Activated naive CD8-positive, alpha-beta T cell treated with anti-CD3 and anti-CD28 coated beads, Interleukin-2, amount 50 U/mL, for 24 hours (primary cell): Measurements from ENCODE around the gene SPTAN1.
"Not testable (repeated sequence)": the region's sequence is repeated elsewhere in the genome, so short reads cannot be mapped to it uniquely, and the experiment has no call there.

ENCODE experiments used
- ATAC-seq: fragments of 150-1000 bp; cut with Tn5 transposase; one replicate; pipeline ENCODE4 v1.10.0; 2021
- DNase-seq: peaks from one replicate; pipeline ENCODE4 v3.0.0; 2021
- H3K27ac Mint-ChIP-seq: one replicate; pipeline ENCODE4 v1.8.0; 2021; ENCODE audit warnings: mild to moderate bottlenecking, mixed read lengths
- H3K27me3 Mint-ChIP-seq: one replicate; pipeline ENCODE4 v1.8.0; 2021; ENCODE audit warnings: mixed read lengths
- H3K36me3 Mint-ChIP-seq: one replicate; pipeline ENCODE4 v1.8.0; 2021; ENCODE audit warnings: low read depth, mixed read lengths
- H3K4me1 Mint-ChIP-seq: one replicate; pipeline ENCODE4 v1.8.0; 2021; ENCODE audit warnings: mixed read lengths
- H3K4me3 Mint-ChIP-seq: one replicate; pipeline ENCODE4 v1.8.0; 2021; ENCODE audit warnings: mild to moderate bottlenecking, moderate library complexity, mixed read lengths
- H3K9me3 Mint-ChIP-seq: one replicate; pipeline ENCODE4 v1.8.0; 2021; ENCODE audit warnings: mixed read lengths

Gene SPTAN1

GRCh38 chr9:128558431-128559310 lies 6.3 kb downstream of the SPTAN1 start:
- ATAC-seq (peak; percentile 93), DNase-seq (peak; percentile 77)
- no peaks in the 10 kb centered on the region for H3K9me3 Mint-ChIP-seq
- H3K4me1 Mint-ChIP-seq, result peaks cover 17% of the 10 kb centered on the region
- H3K4me3 Mint-ChIP-seq, result peak overlapping the region; percentile 45
- peaks cover 8% of the 10 kb centered on the region for H3K36me3 Mint-ChIP-seq
- H3K27me3 Mint-ChIP-seq, result no peaks in the 10 kb centered on the region
- H3K27ac Mint-ChIP-seq, result peak overlapping the region; percentile 79

- H3K9me3 Mint-ChIP-seq, result no peaks in the 10 kb centered on the region
- H3K4me3 Mint-ChIP-seq, result no peak overlapping the region
- peaks cover 21% of the 10 kb centered on the region for H3K36me3 Mint-ChIP-seq
- H3K27me3 Mint-ChIP-seq, result no peaks in the 10 kb centered on the region
- peak overlapping the region; percentile 2 for H3K27ac Mint-ChIP-seq
- DNase-seq (no peak), ATAC-seq (no peak)
- peaks cover 4% of the 10 kb centered on the region for H3K4me1 Mint-ChIP-seq
These were observed 13.2 kb downstream of the SPTAN1 start for GRCh38 chr9:128565578-128565977.

- Mint-ChIP-seq H3K27ac (no peak overlapping the region), H3K4me3 (no peak overlapping the region), H3K36me3 (peaks cover 23% of the 10 kb centered on the region), H3K9me3 (no peaks in the 10 kb centered on the region), H3K4me1 (peaks cover 7% of the 10 kb centered on the region), H3K27me3 (no peaks in the 10 kb centered on the region)
- ATAC-seq (no peak), DNase-seq (no peak)
These were observed 16.2 kb downstream of the SPTAN1 start for GRCh38 chr9:128568470-128569078.

GRCh38 chr9:128575469-128575868 lies 23.1 kb downstream of the SPTAN1 start:
- DNase-seq (no peak), ATAC-seq (no peak)
- peaks cover 45% of the 10 kb centered on the region for H3K36me3 Mint-ChIP-seq
- peaks cover 5% of the 10 kb centered on the region for H3K4me1 Mint-ChIP-seq
- H3K4me3 Mint-ChIP-seq, result no peak overlapping the region
- H3K27me3 Mint-ChIP-seq, result no peaks in the 10 kb centered on the region
- H3K9me3 Mint-ChIP-seq, result no peaks in the 10 kb centered on the region
- H3K27ac Mint-ChIP-seq, result no peak overlapping the region

GRCh38 chr9:128575916-128576315 lies 23.5 kb downstream of the SPTAN1 start:
- DNase-seq (no peak), ATAC-seq (no peak)
- H3K27me3 Mint-ChIP-seq, result no peaks in the 10 kb centered on the region
- no peaks in the 10 kb centered on the region for H3K9me3 Mint-ChIP-seq
- no peak overlapping the region for H3K4me3 Mint-ChIP-seq
- H3K4me1 Mint-ChIP-seq, result peaks cover 5% of the 10 kb centered on the region
- H3K36me3 Mint-ChIP-seq, result peaks cover 45% of the 10 kb centered on the region
- no peak overlapping the region for H3K27ac Mint-ChIP-seq

- ATAC-seq (no peak), DNase-seq (no peak)
- Mint-ChIP-seq H3K9me3 (no peaks in the 10 kb centered on the region), H3K27ac (no peak overlapping the region), H3K4me3 (no peak overlapping the region), H3K36me3 (peaks cover 50% of the 10 kb centered on the region), H3K4me1 (peaks cover 3% of the 10 kb centered on the region), H3K27me3 (no peaks in the 10 kb centered on the region)
These were observed 24.8 kb downstream of the SPTAN1 start for GRCh38 chr9:128577206-128577605.

- H3K27ac Mint-ChIP-seq, result no peak overlapping the region
- H3K36me3 Mint-ChIP-seq, result peaks cover 61% of the 10 kb centered on the region
These were observed 26.8 kb downstream of the SPTAN1 start for GRCh38 chr9:128579194-128579593.

GRCh38 chr9:128580731-128581130 lies 28.3 kb downstream of the SPTAN1 start:
- H3K4me3 Mint-ChIP-seq, result no peak overlapping the region
- H3K27me3 Mint-ChIP-seq, result no peaks in the 10 kb centered on the region
- ATAC-seq (no peak), DNase-seq (no peak)
- H3K36me3 Mint-ChIP-seq, result peaks cover 62% of the 10 kb centered on the region
- no peaks in the 10 kb centered on the region for H3K9me3 Mint-ChIP-seq
- H3K27ac Mint-ChIP-seq, result no peak overlapping the region
- H3K4me1 Mint-ChIP-seq, result no peaks in the 10 kb centered on the region

More at GRCh38 chr9:128579194-128579593, 26.8 kb downstream of the SPTAN1 start:
- DNase-seq (no peak), ATAC-seq (no peak)
- no peaks in the 10 kb centered on the region for H3K4me1 Mint-ChIP-seq
- H3K27me3 Mint-ChIP-seq, result no peaks in the 10 kb centered on the region
- H3K9me3 Mint-ChIP-seq, result no peaks in the 10 kb centered on the region
- no peak overlapping the region for H3K4me3 Mint-ChIP-seq

- DNase-seq, H3K4me1 Mint-ChIP-seq: not testable (repeated sequence)
These were observed 32.8 kb downstream of the SPTAN1 start for GRCh38 chr9:128585155-128585554.

GRCh38 chr9:128586934-128587333 lies 34.5 kb downstream of the SPTAN1 start:
- H3K9me3 Mint-ChIP-seq, DNase-seq, H3K27me3 Mint-ChIP-seq, H3K4me3 Mint-ChIP-seq, ATAC-seq, H3K4me1 Mint-ChIP-seq: not testable (repeated sequence)
- Mint-ChIP-seq H3K36me3 (peaks cover 64% of the 10 kb centered on the region), H3K27ac (peak overlapping the region; percentile 78)

More at GRCh38 chr9:128585155-128585554, 32.8 kb downstream of the SPTAN1 start:
- not testable (repeated sequence) for H3K4me3 Mint-ChIP-seq, H3K9me3 Mint-ChIP-seq, H3K27ac Mint-ChIP-seq, ATAC-seq, H3K27me3 Mint-ChIP-seq
- peaks cover 61% of the 10 kb centered on the region for H3K36me3 Mint-ChIP-seq

- H3K36me3 Mint-ChIP-seq, result peaks cover 63% of the 10 kb centered on the region
- H3K4me3 Mint-ChIP-seq, result no peak overlapping the region
- DNase-seq, result peak; percentile 37
- H3K27ac Mint-ChIP-seq, result peak overlapping the region; percentile 78
- H3K27me3 Mint-ChIP-seq, result no peaks in the 10 kb centered on the region
- H3K4me1 Mint-ChIP-seq, result peaks cover 9% of the 10 kb centered on the region
- ATAC-seq, result peak; percentile 91
- no peaks in the 10 kb centered on the region for H3K9me3 Mint-ChIP-seq
These were observed 35.1 kb downstream of the SPTAN1 start for GRCh38 chr9:128587453-128587852.

GRCh38 chr9:128588581-128589233 lies 36.3 kb downstream of the SPTAN1 start:
- peaks cover 56% of the 10 kb centered on the region for H3K36me3 Mint-ChIP-seq
- no peak overlapping the region for H3K4me3 Mint-ChIP-seq
- ATAC-seq (no peak), DNase-seq (no peak)
- H3K4me1 Mint-ChIP-seq, result peaks cover 9% of the 10 kb centered on the region
- H3K9me3 Mint-ChIP-seq, result no peaks in the 10 kb centered on the region
- no peaks in the 10 kb centered on the region for H3K27me3 Mint-ChIP-seq
- H3K27ac Mint-ChIP-seq, result peak overlapping the region; percentile 54

GRCh38 chr9:128593039-128593438 lies 40.7 kb downstream of the SPTAN1 start:
- ATAC-seq, result no peak
- H3K36me3 Mint-ChIP-seq, result peaks cover 38% of the 10 kb centered on the region

GRCh38 chr9:128593856-128594255 lies 41.5 kb downstream of the SPTAN1 start:
- no peaks in the 10 kb centered on the region for H3K9me3 Mint-ChIP-seq

More at GRCh38 chr9:128593039-128593438, 40.7 kb downstream of the SPTAN1 start:
- no peak overlapping the region for H3K4me3 Mint-ChIP-seq
- H3K27me3 Mint-ChIP-seq, result no peaks in the 10 kb centered on the region
- H3K27ac Mint-ChIP-seq, result no peak overlapping the region
- no peaks in the 10 kb centered on the region for H3K9me3 Mint-ChIP-seq
- peaks cover 2% of the 10 kb centered on the region for H3K4me1 Mint-ChIP-seq
- no peak for DNase-seq

More at GRCh38 chr9:128593856-128594255, 41.5 kb downstream of the SPTAN1 start:
- Mint-ChIP-seq H3K27me3 (no peaks in the 10 kb centered on the region), H3K36me3 (peaks cover 37% of the 10 kb centered on the region), H3K4me3 (no peak overlapping the region), H3K4me1 (no peaks in the 10 kb centered on the region), H3K27ac (no peak overlapping the region)
- ATAC-seq (no peak), DNase-seq (no peak)
